ELR (cell line): Measurements from ENCODE around the gene DPP6.

Experiments used
- DNase-seq: peaks from one replicate; pipeline ENCODE4 v3.0.0-alpha.2; 2015; ENCODE audit warnings: low read depth

The DPP6 gene

GRCh38 chr7:154232700-154233099 is 180.5 kb downstream of the DPP6 start:
- DNase-seq = no peak

GRCh38 chr7:154241988-154242387 is 189.8 kb downstream of the DPP6 start:
- no peak for DNase-seq

GRCh38 chr7:154242709-154243108 is 190.5 kb downstream of the DPP6 start:
- no peak for DNase-seq

- DNase-seq = no peak
Observed at GRCh38 chr7:154252046-154252445, 199.8 kb downstream of the DPP6 start.

GRCh38 chr7:154253810-154254209 is 201.6 kb downstream of the DPP6 start:
- DNase-seq = no peak

GRCh38 chr7:154255324-154255723 is 203.1 kb downstream of the DPP6 start:
- no peak for DNase-seq

GRCh38 chr7:154256150-154256549 is 204.0 kb downstream of the DPP6 start:
- no peak for DNase-seq

- DNase-seq = no peak
Observed at GRCh38 chr7:154259396-154259795, 207.2 kb downstream of the DPP6 start.

- DNase-seq = no peak
Observed at GRCh38 chr7:154287356-154287755, 235.2 kb downstream of the DPP6 start.

- no peak for DNase-seq
Observed at GRCh38 chr7:154289119-154289518, 236.9 kb downstream of the DPP6 start.

- DNase-seq = no peak
Observed at GRCh38 chr7:154296443-154296842, 244.2 kb downstream of the DPP6 start.

GRCh38 chr7:154299736-154300135 is 247.5 kb downstream of the DPP6 start:
- no peak for DNase-seq

GRCh38 chr7:154302380-154302779 is 250.2 kb downstream of the DPP6 start:
- no peak for DNase-seq

- DNase-seq = no peak
Observed at GRCh38 chr7:154304231-154304630, 252.0 kb downstream of the DPP6 start.

- no peak for DNase-seq
Observed at GRCh38 chr7:154304740-154305700, 252.8 kb downstream of the DPP6 start.

- DNase-seq = no peak
Observed at GRCh38 chr7:154306036-154306435, 253.8 kb downstream of the DPP6 start.

- DNase-seq = no peak
Observed at GRCh38 chr7:154308928-154309327, 256.7 kb downstream of the DPP6 start.

- no peak for DNase-seq
Observed at GRCh38 chr7:154310114-154310513, 257.9 kb downstream of the DPP6 start.

GRCh38 chr7:154324196-154324595 is 272.0 kb downstream of the DPP6 start:
- DNase-seq = no peak

- no peak for DNase-seq
Observed at GRCh38 chr7:154326421-154326820, 274.2 kb downstream of the DPP6 start.

- no peak for DNase-seq
Observed at GRCh38 chr7:154330318-154330717, 278.1 kb downstream of the DPP6 start.

GRCh38 chr7:154332811-154333580 is 280.8 kb downstream of the DPP6 start:
- DNase-seq = no peak

- no peak for DNase-seq
Observed at GRCh38 chr7:154336295-154336694, 284.1 kb downstream of the DPP6 start.
